SU-DHL-6 (cell line): ENCODE results near the gene PLPP6.

Experiments
- H2AFZ ChIP-seq: fragments of 200-600 bp; sonication (generic); 2 replicates; pipeline ENCODE4 v1.6.1; 2014; ENCODE audit warnings: low read depth, mild to moderate bottlenecking, moderate library complexity, mixed read lengths, antibody characterized with exemption, low read length; ENCODE audit not compliant: severe bottlenecking
- H3F3A ChIP-seq: fragments of 200-600 bp; shearing (Covaris generic); 2 replicates; pipeline ENCODE4 v1.6.0; 2016; ENCODE audit warnings: antibody characterized with exemption, mild to moderate bottlenecking; ENCODE audit not compliant: insufficient read depth
- H3K27ac ChIP-seq: fragments of 200-600 bp; sonication (generic); 2 replicates; pipeline ENCODE4 v1.5.1; 2016; ENCODE audit warnings: low read depth, mild to moderate bottlenecking, low read length, moderate library complexity, mixed read lengths
- H3K27me3 ChIP-seq: fragments of 200-600 bp; sonication (generic), shearing (Covaris generic); 2 replicates; pipeline ENCODE4 v1.6.0; 2014; ENCODE audit warnings: mild to moderate bottlenecking, low read length
- H3K36me3 ChIP-seq: fragments of 200-600 bp; sonication (generic); 2 replicates; pipeline ENCODE4 v1.6.1; 2014; ENCODE audit warnings: mild to moderate bottlenecking, low read length, mixed read lengths
- H3K4me2 ChIP-seq: fragments of 300-600, 200-600 bp; shearing (Covaris generic), sonication (generic); 2 replicates; pipeline ENCODE4 v1.6.0; 2014; ENCODE audit warnings: low read length, low read depth, mild to moderate bottlenecking; ENCODE audit not compliant: poor library complexity, severe bottlenecking
- H3K4me3 ChIP-seq: fragments of 200-600 bp; sonication (generic); 2 replicates; pipeline ENCODE4 v1.5.1; 2014; ENCODE audit warnings: antibody characterized with exemption, low read length, mild to moderate bottlenecking, mixed read lengths; ENCODE audit not compliant: insufficient read depth, poor library complexity, severe bottlenecking
- H3K79me2 ChIP-seq: fragments of 200-600 bp; sonication (generic); 2 replicates; pipeline ENCODE4 v1.6.1; 2014; ENCODE audit warnings: mild to moderate bottlenecking, low read length, moderate library complexity; ENCODE audit not compliant: insufficient read depth
- H3K9ac ChIP-seq: fragments of 200-600 bp; sonication (generic); 2 replicates; pipeline ENCODE4 v1.7.0; 2014; ENCODE audit warnings: mild to moderate bottlenecking, low read length
- H3K9me2 ChIP-seq: fragments of 200-600 bp; sonication (generic); replicated peaks from 2 replicates; pipeline ENCODE4 v1.6.1; 2014; ENCODE audit warnings: low read length; ENCODE audit not compliant: insufficient read depth
- H3K9me3 ChIP-seq: fragments of 200-600 bp; sonication (generic); 2 replicates; pipeline ENCODE4 v1.6.1; 2014; ENCODE audit warnings: low read length, mixed read lengths; ENCODE audit not compliant: insufficient read depth
- H4K20me1 ChIP-seq: fragments of 200-600 bp; sonication (generic); 2 replicates; pipeline ENCODE4 v1.6.1; 2014; ENCODE audit warnings: low read depth, mild to moderate bottlenecking, antibody characterized with exemption, low read length, moderate library complexity, mixed read lengths
- EZH2phosphoT487 ChIP-seq: fragments of 200-600 bp; sonication (generic), shearing (Covaris generic); conservative IDR thresholded peaks from 2 replicates; pipeline ENCODE4 v1.6.1; 2018; ENCODE audit warnings: mild to moderate bottlenecking, antibody characterized with exemption, low read length, moderate library complexity, mixed read lengths
- TF ChIP-seq, protein P1 (sequence below): fragments of 200-600 bp; sonication (generic); IDR thresholded peaks from one replicate; pipeline ENCODE4 v1.5.1; 2017; ENCODE audit warnings: antibody characterized with exemption, mild to moderate bottlenecking, low read length, moderate library complexity; ENCODE audit not compliant: insufficient read depth, poor library complexity, severe bottlenecking

Gene PLPP6

DNA sequence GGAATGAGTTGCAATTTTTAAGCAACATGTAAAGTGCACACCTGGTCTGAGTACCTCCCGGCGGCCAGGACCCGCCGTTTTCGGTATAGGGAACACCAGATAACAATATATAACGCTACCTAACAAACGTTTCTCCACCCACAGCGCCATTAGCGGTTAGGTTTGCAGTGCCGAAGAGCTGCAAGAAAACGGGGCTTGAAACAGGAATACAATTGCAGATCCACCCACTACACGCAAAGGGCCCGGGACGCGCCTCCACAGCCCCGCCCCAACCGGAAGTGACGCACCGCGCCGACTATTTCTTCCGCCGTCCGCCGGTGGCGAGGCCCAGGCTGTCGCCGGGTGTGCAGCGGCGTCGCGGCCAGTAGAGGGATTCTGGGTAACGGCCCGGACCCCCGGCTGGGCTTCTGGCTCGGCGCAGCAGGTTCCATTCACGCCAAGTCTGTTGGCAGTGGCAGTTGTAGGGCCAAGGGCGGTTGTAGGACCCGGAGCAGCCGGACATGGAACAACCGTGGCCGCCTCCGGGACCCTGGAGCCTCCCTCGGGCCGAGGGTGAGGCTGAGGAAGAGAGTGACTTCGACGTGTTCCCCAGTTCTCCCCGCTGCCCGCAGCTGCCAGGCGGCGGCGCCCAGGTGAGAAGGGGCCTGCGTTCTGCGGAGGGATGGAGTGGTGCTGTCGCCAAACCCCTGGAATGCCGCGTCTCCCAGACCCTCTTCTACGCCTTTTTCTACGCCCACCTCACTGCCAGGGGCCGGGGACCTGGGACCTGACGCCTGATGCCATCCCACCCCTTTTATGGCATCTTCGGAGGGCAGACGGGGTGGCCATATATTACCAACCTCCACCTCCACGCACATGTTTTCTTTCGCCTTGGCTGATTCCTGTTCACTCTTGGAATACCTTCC, 17.4 kb downstream of the PLPP6 start, which contains the start of gene CDC37L1:
TSS of gene CDC37L1 (plus strand) at position 302 of the 905 bp plus-strand sequence. CDS start at position 501, 199 bp downstream.
- Histone ChIP-seq H4K20me1 (no peaks in the 10 kb centered on the region), H3K27ac (peak within 1 kb of the TSS; percentile 76), H3K36me3 (no peaks in the 10 kb centered on the region), H3F3A (peaks cover 4% of the 10 kb centered on the region), H3K79me2 (peaks cover 36% of the 10 kb centered on the region), H3K27me3 (no peaks in the 10 kb centered on the region), H3K9ac (peak within 1 kb of the TSS; percentile 77), H2AFZ (peak within 1 kb of the TSS; percentile 91), H3K9me2 (no peaks in the 10 kb centered on the region), H3K4me3 (peak within 1 kb of the TSS; percentile 76), H3K9me3 (no peaks in the 10 kb centered on the region), H3K4me2 (peak within 1 kb of the TSS; percentile 78)
- TF ChIP-seq EZH2phosphoT487: no peak
- TF ChIP-seq, protein P1, sequence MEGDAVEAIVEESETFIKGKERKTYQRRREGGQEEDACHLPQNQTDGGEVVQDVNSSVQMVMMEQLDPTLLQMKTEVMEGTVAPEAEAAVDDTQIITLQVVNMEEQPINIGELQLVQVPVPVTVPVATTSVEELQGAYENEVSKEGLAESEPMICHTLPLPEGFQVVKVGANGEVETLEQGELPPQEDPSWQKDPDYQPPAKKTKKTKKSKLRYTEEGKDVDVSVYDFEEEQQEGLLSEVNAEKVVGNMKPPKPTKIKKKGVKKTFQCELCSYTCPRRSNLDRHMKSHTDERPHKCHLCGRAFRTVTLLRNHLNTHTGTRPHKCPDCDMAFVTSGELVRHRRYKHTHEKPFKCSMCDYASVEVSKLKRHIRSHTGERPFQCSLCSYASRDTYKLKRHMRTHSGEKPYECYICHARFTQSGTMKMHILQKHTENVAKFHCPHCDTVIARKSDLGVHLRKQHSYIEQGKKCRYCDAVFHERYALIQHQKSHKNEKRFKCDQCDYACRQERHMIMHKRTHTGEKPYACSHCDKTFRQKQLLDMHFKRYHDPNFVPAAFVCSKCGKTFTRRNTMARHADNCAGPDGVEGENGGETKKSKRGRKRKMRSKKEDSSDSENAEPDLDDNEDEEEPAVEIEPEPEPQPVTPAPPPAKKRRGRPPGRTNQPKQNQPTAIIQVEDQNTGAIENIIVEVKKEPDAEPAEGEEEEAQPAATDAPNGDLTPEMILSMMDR: peak; percentile 12

DNA sequence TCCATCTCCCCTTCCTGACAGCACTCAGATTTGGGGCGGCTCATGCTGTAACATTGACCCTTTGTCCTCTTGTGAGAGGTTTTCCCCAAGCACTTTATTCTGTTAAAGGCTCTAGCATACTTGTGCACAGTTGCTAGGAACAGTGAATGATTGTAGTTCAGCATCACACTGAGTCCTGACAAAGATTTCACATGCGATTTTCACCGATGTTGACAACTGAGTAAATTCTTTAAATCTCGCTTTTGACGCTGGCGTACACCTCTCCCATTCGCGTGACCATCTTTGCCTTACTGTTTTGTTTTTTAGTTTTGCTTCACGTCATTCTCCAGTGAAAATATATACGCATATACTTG, 18.1 kb downstream of the PLPP6 start:
- Histone ChIP-seq H3K4me3 (peak overlapping the region; percentile 76), H3K9ac (peak overlapping the region; percentile 77), H3K27me3 (no peaks in the 10 kb centered on the region), H2AFZ (peak overlapping the region; percentile 83), H4K20me1 (no peaks in the 10 kb centered on the region), H3K9me3 (no peaks in the 10 kb centered on the region), H3K27ac (peak overlapping the region; percentile 56), H3K4me2 (peak overlapping the region; percentile 78), H3K36me3 (peaks cover 4% of the 10 kb centered on the region; the same call in 1 of the 2 replicates), H3K79me2 (peaks cover 36% of the 10 kb centered on the region), H3F3A (peaks cover 5% of the 10 kb centered on the region), H3K9me2 (no peaks in the 10 kb centered on the region)
- TF ChIP-seq EZH2phosphoT487: no peak
- TF ChIP-seq, protein P1: no peak

DNA sequence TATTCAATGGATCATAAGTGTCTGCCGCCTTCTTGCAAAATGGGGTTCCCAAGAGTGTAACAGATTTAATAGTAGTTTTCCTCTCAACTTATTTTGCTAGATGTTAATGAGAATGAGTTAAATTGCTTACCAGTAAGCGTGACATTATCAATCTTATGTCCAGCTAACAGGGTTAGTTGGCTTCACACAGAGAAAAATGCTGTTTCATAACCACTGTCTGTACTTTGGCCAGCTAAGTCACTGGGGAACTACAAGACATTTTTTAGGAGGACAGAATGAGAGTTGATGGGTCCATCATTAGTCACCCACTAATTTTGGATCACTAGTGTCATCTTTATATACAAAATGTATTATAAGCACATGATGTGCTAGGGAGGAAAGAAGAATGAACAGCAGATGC, 18.7 kb downstream of the PLPP6 start:
- peaks cover 36% of the 10 kb centered on the region for H3K79me2 ChIP-seq
- no peak overlapping the region for H2AFZ ChIP-seq

More for the DNA sequence above, 18.7 kb downstream of the PLPP6 start:
- Histone ChIP-seq H3K27ac (no peak overlapping the region), H3K27me3 (no peaks in the 10 kb centered on the region), H3K36me3 (peaks cover 10% of the 10 kb centered on the region; the same call in 1 of the 2 replicates), H3K4me2 (peak overlapping the region; percentile 78), H3K9ac (peak overlapping the region; percentile 77), H3K4me3 (peak overlapping the region; percentile 76), H3K9me3 (no peaks in the 10 kb centered on the region), H3F3A (peaks cover 5% of the 10 kb centered on the region), H4K20me1 (no peaks in the 10 kb centered on the region), H3K9me2 (no peaks in the 10 kb centered on the region)
- TF ChIP-seq, protein P1: no peak
- no peak for TF ChIP-seq EZH2phosphoT487
